Measurements from ENCODE around the gene PNPLA3. TPM values are rescaled to one million over a fixed set of nuclear protein-coding genes. Genes with fewer than 3 reads are reported as not detected.

PNPLA3 gene
- total RNA-seq, 4 donors from 2014 or later, result 0.58 to 1.3 TPM; not detected in 2

GRCh38 chr22:43988960-43989359, 65.4 kb downstream of the PNPLA3 start:
- H3K9me3 ChIP-seq, result no peaks in the 10 kb centered on the region
- H3K4me1 ChIP-seq, result no peaks in the 10 kb centered on the region
- no peak overlapping the region for H3K27ac ChIP-seq
- H3K27me3 ChIP-seq, result no peaks in the 10 kb centered on the region
- intact Hi-C loops (cut with DNase I; ENCODE audit: low total_unique reads), result no loop called here
- no peak overlapping the region for H3K4me3 ChIP-seq
- no peak for DNase-seq
- TF ChIP-seq POLR2A (IDR thresholded peaks at IDR 0.05), result no peak
- no peak for TF ChIP-seq CTCF (IDR thresholded peaks at IDR 0.05)
- H3K36me3 ChIP-seq, result no peaks in the 10 kb centered on the region

- intact Hi-C loops (cut with DNase I; ENCODE audit: low total_unique reads), result loop anchor here (5.0 to 10.0 kb wide), 2 partner anchors 75 to 637 kb away; no protein-coding TSS in a partner anchor
- no peaks in the 10 kb centered on the region for H3K36me3 ChIP-seq
- no peaks in the 10 kb centered on the region for H3K4me1 ChIP-seq
- no peak overlapping the region for H3K27ac ChIP-seq
- no peaks in the 10 kb centered on the region for H3K27me3 ChIP-seq
- DNase-seq, result no peak
- H3K9me3 ChIP-seq, result no peaks in the 10 kb centered on the region
- no peak overlapping the region for H3K4me3 ChIP-seq
- TF ChIP-seq CTCF (IDR thresholded peaks at IDR 0.05), result no peak
- no peak for TF ChIP-seq POLR2A (IDR thresholded peaks at IDR 0.05)
These were observed 66.4 kb downstream of the PNPLA3 start for GRCh38 chr22:43990044-43990443.

GRCh38 chr22:43991316-43992020, 67.9 kb downstream of the PNPLA3 start:
- no peaks in the 10 kb centered on the region for H3K9me3 ChIP-seq
- TF ChIP-seq POLR2A (IDR thresholded peaks at IDR 0.05), result no peak
- TF ChIP-seq CTCF (IDR thresholded peaks at IDR 0.05), result no peak
- no peak for DNase-seq
- intact Hi-C loops (cut with DNase I; ENCODE audit: low total_unique reads), result loop anchor here (5.0 to 10.0 kb wide), 2 partner anchors 73 to 636 kb away; no protein-coding TSS in a partner anchor
- H3K27me3 ChIP-seq, result no peaks in the 10 kb centered on the region
- no peak overlapping the region for H3K27ac ChIP-seq
- no peaks in the 10 kb centered on the region for H3K36me3 ChIP-seq
- H3K4me1 ChIP-seq, result no peaks in the 10 kb centered on the region
- H3K4me3 ChIP-seq, result no peak overlapping the region

- no peak for TF ChIP-seq POLR2A (IDR thresholded peaks at IDR 0.05)
- no peak for TF ChIP-seq CTCF (IDR thresholded peaks at IDR 0.05)
- Histone ChIP-seq H3K36me3 (no peaks in the 10 kb centered on the region), H3K9me3 (no peaks in the 10 kb centered on the region), H3K4me3 (no peak overlapping the region), H3K27me3 (no peaks in the 10 kb centered on the region), H3K4me1 (no peaks in the 10 kb centered on the region), H3K27ac (no peak overlapping the region)
- DNase-seq, result no peak
- intact Hi-C loops (cut with DNase I; ENCODE audit: low total_unique reads), result loop anchor here (5.0 to 10.0 kb wide), 2 partner anchors 72 to 635 kb away; no protein-coding TSS in a partner anchor
These were observed 68.8 kb downstream of the PNPLA3 start for GRCh38 chr22:43992331-43992821.

GRCh38 chr22:43993072-43993760, 69.6 kb downstream of the PNPLA3 start:
- Histone ChIP-seq H3K4me1 (no peaks in the 10 kb centered on the region), H3K27me3 (no peaks in the 10 kb centered on the region), H3K36me3 (no peaks in the 10 kb centered on the region), H3K9me3 (no peaks in the 10 kb centered on the region), H3K27ac (no peak overlapping the region), H3K4me3 (no peak overlapping the region)
- DNase-seq, result peak; percentile 47 to 64
- intact Hi-C loops (cut with DNase I; ENCODE audit: low total_unique reads), result loop anchor here (5.0 to 10.0 kb wide), 2 partner anchors 72 to 634 kb away; no protein-coding TSS in a partner anchor
- TF ChIP-seq POLR2A (IDR thresholded peaks at IDR 0.05), result no peak
- peak; percentile 88 to 97 (median 90) for TF ChIP-seq CTCF (IDR thresholded peaks at IDR 0.05)

All from uterus (tissue), 4 donors.